GM18526 (cell line): ENCODE data around the gene SMTNL2.

Experiments used
- POLR2A ChIP-seq: IDR thresholded peaks from 3 replicates; pipeline ENCODE4 v1.6.1; 2011; ENCODE audit not compliant: insufficient read length; ENCODE audit errors: extremely low read depth

Gene SMTNL2

GRCh38 chr17:4566785-4567184 is 17.5 kb upstream of the SMTNL2 start:
- TF ChIP-seq POLR2A: no peak

- TF ChIP-seq POLR2A: no peak
Observed at GRCh38 chr17:4569591-4569990, 14.7 kb upstream of the SMTNL2 start.

GRCh38 chr17:4572131-4572530 is 12.2 kb upstream of the SMTNL2 start:
- TF ChIP-seq POLR2A: no peak

- no peak for TF ChIP-seq POLR2A
Observed at GRCh38 chr17:4573115-4573514, 11.2 kb upstream of the SMTNL2 start.

- no peak for TF ChIP-seq POLR2A
Observed at GRCh38 chr17:4573669-4574068, 10.7 kb upstream of the SMTNL2 start.

GRCh38 chr17:4574448-4575045 is 9.8 kb upstream of the SMTNL2 start:
- TF ChIP-seq POLR2A: no peak

- TF ChIP-seq POLR2A: no peak
Observed at GRCh38 chr17:4576161-4576558, 8.2 kb upstream of the SMTNL2 start.

- no peak for TF ChIP-seq POLR2A
Observed at GRCh38 chr17:4576729-4577322, 7.5 kb upstream of the SMTNL2 start.

GRCh38 chr17:4577386-4577993 is 6.8 kb upstream of the SMTNL2 start:
- TF ChIP-seq POLR2A: no peak

GRCh38 chr17:4579678-4580077 is 4.7 kb upstream of the SMTNL2 start:
- TF ChIP-seq POLR2A: no peak

- TF ChIP-seq POLR2A: no peak
Observed at GRCh38 chr17:4580291-4580690, 4.0 kb upstream of the SMTNL2 start.

- no peak for TF ChIP-seq POLR2A
Observed at GRCh38 chr17:4582101-4582501, 2.2 kb upstream of the SMTNL2 start.

- no peak for TF ChIP-seq POLR2A
Observed at GRCh38 chr17:4582691-4583090, 1.6 kb upstream of the SMTNL2 start.

GRCh38 chr17:4583206-4583605 is 1.1 kb upstream of the SMTNL2 start:
- TF ChIP-seq POLR2A: no peak

- TF ChIP-seq POLR2A: no peak
Observed at GRCh38 chr17:4583782-4584100, 588 bp upstream of the SMTNL2 start.

- no peak for TF ChIP-seq POLR2A
Observed at GRCh38 chr17:4584917-4585637, 748 bp downstream of the SMTNL2 start.
